K562 (cell line): Measurements from ENCODE around the gene GYPA. TPM values are rescaled to one million over a fixed set of nuclear protein-coding genes. Genes with fewer than 3 reads are reported as not detected.
A peak's percentile ranks its signal among the peaks of the same experiment; 100 is the strongest.
"Not testable (repeated sequence)": the region's sequence is repeated elsewhere in the genome, so short reads cannot be mapped to it uniquely, and the experiment has no call there.

Source experiments
- ARID1B ChIP-seq: fragments of 450-650 bp; IDR thresholded peaks from 2 replicates; pipeline ENCODE4 v1.6.1; 2016; ENCODE audit warnings: antibody characterized with exemption, mild to moderate bottlenecking, inconsistent platforms
- ATF4 ChIP-seq: fragments of 450-650 bp; formaldehyde crosslinking; IDR thresholded peaks from 2 replicates; pipeline ENCODE4 v1.4.0; 2022; ENCODE audit warnings: mild to moderate bottlenecking, moderate library complexity
- BHLHE40 ChIP-seq: IDR thresholded peaks from 2 replicates; pipeline ENCODE4 v1.6.1; 2011; ENCODE audit warnings: low read length, improper control_type of control experiment
- CXXC5 ChIP-seq: fragments of 250-450 bp; sonication (Bioruptor Pico); IDR thresholded peaks from 2 replicates; pipeline ENCODE4 v1.8.0; 2022; ENCODE audit warnings: inconsistent platforms, mild to moderate bottlenecking, moderate library complexity
- MTA2 ChIP-seq: fragments of 450-650 bp; IDR thresholded peaks from 2 replicates; pipeline ENCODE4 v1.6.1; 2016; ENCODE audit warnings: low read depth
- MYC ChIP-seq, 2 experiments: fragments of 250-450 bp in 1 of 2; sonication (Bioruptor Pico) in 1 of 2; IDR thresholded peaks; 2 replicates each; pipeline versions ENCODE4 v1.5.1 to v1.6.1; 2012 to 2021; ENCODE audit warnings: low read depth in 2 of 2, borderline replicate concordance in 1 of 2, improper control_type of control experiment in 1 of 2, low read length in 1 of 2, mild to moderate bottlenecking in 1 of 2, moderate library complexity in 1 of 2
- NFYB ChIP-seq: IDR thresholded peaks from 2 replicates; pipeline ENCODE4 v1.6.1; 2011; ENCODE audit warnings: mild to moderate bottlenecking, moderate library complexity; ENCODE audit not compliant: insufficient read length; ENCODE audit errors: extremely low read depth
- PBX2 ChIP-seq, 2 experiments: IDR thresholded peaks in 1 of 2; conservative IDR thresholded peaks in 1 of 2; 2 replicates each; pipeline ENCODE4 v1.6.1; 2016; ENCODE audit warnings: low read depth in 2 of 2, mild to moderate bottlenecking in 1 of 2, missing compliant biosample characterization in 1 of 2, missing genetic modification characterization in 1 of 2, moderate library complexity in 1 of 2
- POLR2AphosphoS5 ChIP-seq: IDR thresholded peaks from 2 replicates; pipeline ENCODE4 v1.6.1; 2011; ENCODE audit warnings: mild to moderate bottlenecking, low read depth, low read length, moderate library complexity; ENCODE audit not compliant: control insufficient read depth, insufficient read depth
- SMAD4 ChIP-seq: fragments of 250-450 bp; sonication (Bioruptor Pico); conservative IDR thresholded peaks from 2 replicates; pipeline ENCODE4 v1.8.0; 2021; ENCODE audit warnings: inconsistent platforms, mild to moderate bottlenecking, moderate library complexity
- TAF9B ChIP-seq: fragments of 450-650 bp; IDR thresholded peaks from 2 replicates; pipeline ENCODE4 v1.6.1; 2018; ENCODE audit warnings: mild to moderate bottlenecking; ENCODE audit not compliant: partially characterized antibody
- TCF3 ChIP-seq: sonication (generic); formaldehyde crosslinking; IDR thresholded peaks from 2 replicates; pipeline ENCODE4 v1.4.0; 2020; ENCODE audit warnings: mild to moderate bottlenecking, missing genetic modification reagents
- TEAD4 ChIP-seq, 2 experiments: sonication (generic) in 1 of 2; formaldehyde crosslinking in 1 of 2; IDR thresholded peaks; 2 replicates each; pipeline versions ENCODE4 v1.6.1 to v1.8.0; 2012 to 2022; ENCODE audit warnings: borderline replicate concordance in 1 of 2, inconsistent platforms in 1 of 2, low read length in 1 of 2, mild to moderate bottlenecking in 1 of 2, missing genetic modification reagents in 1 of 2
- TRIM24 ChIP-seq, 2 experiments: fragments of 450-650 bp; IDR thresholded peaks; 2 replicates each; pipeline ENCODE4 v1.6.1; 2016
- YY1 ChIP-seq, 3 experiments: IDR thresholded peaks; 2 replicates each; pipeline ENCODE4 v1.6.1; 2011; ENCODE audit warnings: low read length in 2 of 3, mild to moderate bottlenecking in 2 of 3, moderate library complexity in 2 of 3, borderline replicate concordance in 1 of 3, control low read depth in 1 of 3, low read depth in 1 of 3; ENCODE audit not compliant: insufficient read depth in 3 of 3, insufficient replicate concordance in 2 of 3, control insufficient read depth in 1 of 3, insufficient read length in 1 of 3; ENCODE audit errors: extremely low read depth in 1 of 3
- ZNF316 ChIP-seq: fragments of 450-650 bp; IDR thresholded peaks from 2 replicates; pipeline ENCODE4 v1.6.1; 2016
- ZNF592 ChIP-seq: fragments of 450-650 bp; IDR thresholded peaks from 2 replicates; pipeline ENCODE4 v1.6.1; 2017; ENCODE audit warnings: antibody characterized with exemption, mild to moderate bottlenecking
- polyA plus RNA-seq, 8 experiments: library from polyadenylated mRNA; depleted of rRNA in 4 of 8; stranded (reverse) in 5 of 8; unstranded in 3 of 8; fragments of >200 nt; fragmentation: Nextera tagmentation in 2 of 8; fragmentation: Illumina TruSeq in 1 of 8; extraction: Ambion mirVana in 2 of 8; extraction: Trizol in 1 of 8; gene quantifications; 2 replicates each; pipeline versions ENCODE4 v1.2.1 to v1.2.3, GENCODE V29; 2011 to 2014; ENCODE audit warnings: inconsistent platforms in 1 of 8, missing spikeins in 1 of 8
- total RNA-seq, 7 experiments: library from RNA; depleted of rRNA in 6 of 7; stranded (reverse); fragments of >200 nt in 6 of 7; fragmentation: Illumina TruSeq in 2 of 7; extraction: Trizol in 2 of 7; gene quantifications; 2 replicates each; pipeline versions ENCODE4 v1.2.1 to v1.2.3, GENCODE V29; 2011 to 2021; ENCODE audit warnings: low replicate concordance in 1 of 7

Gene GYPA
- total and polyA plus RNA-seq, 9 of the 15 experiments (the other 6 are each of a cell fraction or from before 2014, with no cell fraction given) = 35.3 to 278 (median 122) TPM

- peak; percentile 63; the same call in 1 of the 2 replicates for TF ChIP-seq POLR2AphosphoS5
- TF ChIP-seq CXXC5 = peak; percentile 65
- peak; percentile 27 for TF ChIP-seq NFYB
- 0 out of 2 replicates have a peak, but pooled peaks have one; percentile 28 for TF ChIP-seq MYC (IDR thresholded peaks at IDR 0.05; ENCODE audit: low read depth, low read length)
- not testable (repeated sequence) for TF ChIP-seq MYC (CRISPR knock-in tag; IDR thresholded peaks at IDR 0.05; ENCODE audit: borderline replicate concordance, low read depth); TEAD4 (CRISPR knock-in tag; IDR thresholded peaks at IDR 0.05; ENCODE audit: borderline replicate concordance); PBX2 (CRISPR knock-in tag; IDR thresholded peaks at IDR 0.05; ENCODE audit: low read depth)
- TF ChIP-seq TAF9B = peak; percentile 37
- peak; percentile 40 for TF ChIP-seq ZNF592
- peak in 1 of 3 experiments; percentile 21 for TF ChIP-seq YY1 (IDR thresholded peaks at IDR 0.05; ENCODE audit: borderline replicate concordance in 1 of 3, control insufficient read depth in 1 of 3, extremely low read depth in 1 of 3, insufficient read depth in 3 of 3, insufficient read length in 1 of 3, insufficient replicate concordance in 2 of 3, low read depth in 1 of 3, low read length in 2 of 3)
- peak; percentile 52; the same call in 1 of the 2 replicates for TF ChIP-seq ATF4 (CRISPR knock-in tag)
- TF ChIP-seq BHLHE40 = peak; percentile 78; the same call in 1 of the 2 replicates
- peak; percentile 86 for TF ChIP-seq TEAD4 (IDR thresholded peaks at IDR 0.05; ENCODE audit: low read length)
- TF ChIP-seq TCF3 (CRISPR knock-in tag) = peak; percentile 90
- peak; percentile 46; the same call in 1 of the 2 replicates for TF ChIP-seq SMAD4 (CRISPR knock-in tag)
- peak; percentile 95 for TF ChIP-seq ARID1B
- TF ChIP-seq MTA2 = peak; percentile 85
- TF ChIP-seq PBX2 (tag; conservative IDR thresholded peaks at IDR 0.05; ENCODE audit: low read depth) = 0 out of 2 replicates have a peak, but pooled peaks have one; percentile 31
- TF ChIP-seq TRIM24 (IDR thresholded peaks at IDR 0.05) = peak; percentile 86 to 87
- peak; percentile 37; the same call in 1 of the 2 replicates for TF ChIP-seq ZNF316
These were observed at the start of gene GYPA (continued) for GRCh38 chr4:144140594-144141295.
